Measurements from ENCODE around the gene SYT17.

SYT17 gene

DNA sequence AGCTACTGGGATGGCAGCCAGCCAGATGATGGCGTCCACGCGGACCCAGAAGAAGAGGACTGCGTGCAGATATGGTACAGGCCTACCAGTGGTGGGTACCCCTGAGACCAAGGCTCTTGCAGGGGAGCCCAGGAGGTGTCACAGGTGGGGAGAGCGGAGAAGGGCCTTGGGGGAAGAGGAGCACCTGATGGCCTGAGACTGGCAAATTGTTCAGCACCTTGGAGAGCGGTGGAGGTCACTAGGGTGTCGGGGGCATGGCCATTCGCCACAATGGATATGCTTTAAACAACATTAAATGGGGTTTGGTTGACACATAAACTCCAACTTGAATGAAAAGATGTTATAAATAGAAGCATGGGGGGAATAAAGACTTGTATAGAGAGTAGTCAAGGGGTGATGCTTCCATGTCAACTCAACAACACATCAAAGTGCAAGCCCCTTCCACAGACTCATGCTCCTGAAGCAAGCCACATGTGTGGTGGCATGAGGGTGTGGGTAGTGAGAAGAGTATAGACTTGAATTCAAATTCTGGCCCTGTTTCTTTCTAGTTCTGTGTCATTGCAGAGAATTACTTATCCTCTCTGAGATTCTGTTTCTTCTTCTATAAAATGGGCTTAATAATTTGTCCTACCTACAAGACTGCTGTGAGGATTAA lies 139.7 kb downstream of the SYT17 start:
- DNase-seq = no peak

- DNase-seq = no peak
These were observed 140.4 kb downstream of the SYT17 start for GRCh38 chr16:19308392-19308791.

- no peak for DNase-seq
These were observed 141.1 kb downstream of the SYT17 start for GRCh38 chr16:19309178-19309577.

DNA sequence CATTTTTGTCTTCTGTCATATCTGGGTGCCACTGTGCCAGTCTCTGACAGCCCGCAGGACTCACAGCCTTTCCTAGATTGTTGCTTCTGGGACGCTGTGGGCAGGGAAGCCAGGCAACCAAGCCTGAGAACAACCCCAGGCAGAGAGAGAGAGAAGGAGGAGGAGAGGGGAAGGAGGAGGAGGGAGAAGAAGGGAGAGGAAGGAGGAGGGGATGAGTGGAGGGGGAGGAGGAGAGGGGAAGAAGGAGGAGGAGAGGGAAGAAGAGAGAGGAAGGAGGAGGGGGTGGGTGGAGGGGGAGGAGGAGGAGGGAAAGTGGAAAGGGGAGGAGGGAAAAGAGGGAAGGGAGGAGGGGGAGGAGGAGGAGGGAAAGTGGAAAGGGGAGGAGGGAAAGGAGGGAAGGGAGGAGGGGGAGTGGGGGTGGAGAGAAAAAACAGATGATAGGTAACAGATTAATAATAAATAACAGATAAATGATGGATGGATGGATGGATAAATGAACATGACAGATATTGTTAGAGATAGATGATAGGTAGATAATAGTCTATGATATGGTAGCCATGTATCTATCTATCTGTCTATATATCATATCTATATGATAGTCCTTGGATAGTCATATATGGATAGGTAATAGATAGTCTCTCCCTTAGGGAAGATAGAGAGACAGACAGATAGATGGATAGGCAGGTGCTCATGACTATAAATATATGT lies 146.8 kb downstream of the SYT17 start:
- no peak for DNase-seq

GRCh38 chr16:19315889-19316433 lies 147.9 kb downstream of the SYT17 start:
- no peak for DNase-seq

- no peak for DNase-seq
These were observed 148.8 kb downstream of the SYT17 start for GRCh38 chr16:19316846-19317245.

Measured in activated effector memory CD4-positive, alpha-beta T cell treated with anti-CD3 and anti-CD28 coated beads, Interleukin-2, amount 50 U/mL, for 16 hours (primary cell).